ENCODE data around the gene MON2. TPM values are rescaled to one million over a fixed set of nuclear protein-coding genes. Genes with fewer than 3 reads are reported as not detected.
A peak's percentile ranks its signal among the peaks of the same experiment; 100 is the strongest.

The MON2 gene
- total and polyA plus RNA-seq, 12 donors: 5.0 to 25.3 (median 18.5) TPM

DNA sequence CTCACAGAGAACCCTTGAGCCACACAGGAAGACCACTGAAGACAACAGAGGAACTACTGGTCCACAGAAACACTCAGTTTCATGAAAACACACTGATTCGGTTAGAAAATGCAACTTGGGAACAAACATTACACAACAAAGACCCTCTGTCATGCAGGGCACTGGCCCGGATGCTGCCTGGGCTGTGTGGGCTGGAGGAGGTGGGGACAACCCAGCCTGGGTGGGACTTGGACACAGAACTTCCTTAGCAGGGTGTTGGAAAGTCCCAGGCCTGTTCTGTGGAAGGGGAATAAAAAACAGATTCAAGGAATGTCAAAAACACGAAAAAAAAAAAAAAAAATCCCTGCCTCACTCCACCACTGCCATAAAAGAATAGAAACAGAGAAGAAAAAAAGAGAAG is 181.0 kb downstream of the MON2 start:
- H3K36me3 ChIP-seq: peaks cover 0 to 17% (median 0%) of the 10 kb centered on the region in 9 donors
- no peaks in the 10 kb centered on the region for H3K27me3 ChIP-seq
- no peak overlapping the region for H3K4me3 ChIP-seq
- H3K9me3 ChIP-seq: no peaks in the 10 kb centered on the region
- H3K27ac ChIP-seq: peak overlapping the region in 8 of 10 donors; percentile 18 to 68 (median 44)
- DNase-seq: peak; percentile 48 to 59
- 33 to 55% methylated on average over 3 of the region's 3 CpGs for WGBS, 2 donors
- peak; percentile 85 to 98 (median 94) for ATAC-seq
- intact Hi-C loops (cut with DNase I): loop anchor here in 1 of 10 donors (10.0 kb wide), 1 partner anchor 47 kb away; no protein-coding TSS in a partner anchor
- H3K4me1 ChIP-seq: peaks cover 0 to 7% (median 0%) of the 10 kb centered on the region in 9 donors
- TF ChIP-seq, protein P1, sequence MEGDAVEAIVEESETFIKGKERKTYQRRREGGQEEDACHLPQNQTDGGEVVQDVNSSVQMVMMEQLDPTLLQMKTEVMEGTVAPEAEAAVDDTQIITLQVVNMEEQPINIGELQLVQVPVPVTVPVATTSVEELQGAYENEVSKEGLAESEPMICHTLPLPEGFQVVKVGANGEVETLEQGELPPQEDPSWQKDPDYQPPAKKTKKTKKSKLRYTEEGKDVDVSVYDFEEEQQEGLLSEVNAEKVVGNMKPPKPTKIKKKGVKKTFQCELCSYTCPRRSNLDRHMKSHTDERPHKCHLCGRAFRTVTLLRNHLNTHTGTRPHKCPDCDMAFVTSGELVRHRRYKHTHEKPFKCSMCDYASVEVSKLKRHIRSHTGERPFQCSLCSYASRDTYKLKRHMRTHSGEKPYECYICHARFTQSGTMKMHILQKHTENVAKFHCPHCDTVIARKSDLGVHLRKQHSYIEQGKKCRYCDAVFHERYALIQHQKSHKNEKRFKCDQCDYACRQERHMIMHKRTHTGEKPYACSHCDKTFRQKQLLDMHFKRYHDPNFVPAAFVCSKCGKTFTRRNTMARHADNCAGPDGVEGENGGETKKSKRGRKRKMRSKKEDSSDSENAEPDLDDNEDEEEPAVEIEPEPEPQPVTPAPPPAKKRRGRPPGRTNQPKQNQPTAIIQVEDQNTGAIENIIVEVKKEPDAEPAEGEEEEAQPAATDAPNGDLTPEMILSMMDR (IDR thresholded peaks at IDR 0.05): no peak

DNA sequence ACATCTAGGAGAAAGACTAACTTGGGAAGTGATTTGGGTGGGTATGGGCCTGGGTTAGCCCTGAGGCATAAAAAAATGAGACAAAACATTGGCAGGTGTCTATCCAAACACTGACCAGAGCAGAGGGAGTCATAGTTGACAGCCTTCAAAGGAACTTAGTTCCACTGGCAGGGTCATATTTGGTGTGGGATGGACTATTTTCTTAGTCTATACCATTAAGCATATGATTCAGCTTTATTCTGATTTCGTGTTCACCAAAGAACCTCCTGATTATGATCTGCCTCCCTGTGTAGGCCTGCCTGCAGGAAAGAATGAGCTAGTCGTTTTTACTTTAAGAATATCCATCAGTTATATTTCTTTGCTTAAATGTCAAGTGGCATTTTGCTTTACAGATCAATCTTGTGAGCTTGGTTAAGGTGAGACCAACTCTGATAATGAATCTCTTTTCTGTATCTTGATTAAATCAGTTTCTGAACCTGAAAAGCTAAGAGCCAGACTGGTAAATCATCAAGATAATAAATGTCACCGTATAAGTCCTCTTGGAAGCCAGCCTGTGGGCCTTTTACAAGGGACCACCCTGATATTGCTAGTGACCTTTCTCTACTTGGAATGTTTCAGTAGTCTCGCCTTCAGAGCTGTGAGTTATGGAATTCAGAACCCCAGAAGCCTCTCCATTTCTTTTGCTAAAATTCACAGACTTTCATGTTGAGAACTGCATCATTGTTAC is 182.9 kb downstream of the MON2 start:
- no peak overlapping the region for H3K27ac ChIP-seq
- no peaks in the 10 kb centered on the region for H3K27me3 ChIP-seq
- intact Hi-C loops (cut with DNase I): loop anchor here in 1 of 10 donors (10.0 kb wide), 1 partner anchor 45 kb away; no protein-coding TSS in a partner anchor
- no peak for DNase-seq
- H3K4me3 ChIP-seq: no peak overlapping the region
- peaks cover 0 to 13% (median 0%) of the 10 kb centered on the region in 9 donors for H3K4me1 ChIP-seq
- WGBS, 2 donors: 80 to 88% methylated on average over 4 of the region's 4 CpGs
- H3K9me3 ChIP-seq: no peaks in the 10 kb centered on the region
- peaks cover 0 to 15% (median 0%) of the 10 kb centered on the region in 9 donors for H3K36me3 ChIP-seq
- ATAC-seq: no peak
- TF ChIP-seq, protein P1 (IDR thresholded peaks at IDR 0.05): no peak

Small RNAs within 50 kb of the gene (microRNA-seq; reads per million reads assigned to microRNA genes)
- gene MIRLET7I: 15,786 to 16,325 reads per million in 2 donors

Other genes with a start within 250 kb of the MON2 start
- gene USP15, start 206.4 kb upstream of the MON2 start, total RNA-seq: 10 to 100 TPM; 52.5 to 76.0 (median 63.9) TPM
- gene USP15, start 206.4 kb upstream of the MON2 start, polyA plus RNA-seq: 10 to 100 TPM; 26.7 to 60.0 TPM

All from heart right ventricle (tissue), 16 donors.